ENCODE measurements around the gene OR4D10.

The OR4D10 gene

GRCh38 chr11:59520741-59521140, 47.6 kb downstream of the OR4D10 start:
- in situ Hi-C loops (cut with MboI; ENCODE audit: low sequenced_read_pairs): no loop called here

- in situ Hi-C loops (cut with MboI; ENCODE audit: low sequenced_read_pairs): no loop called here
Observed at GRCh38 chr11:59523541-59523940, 50.4 kb downstream of the OR4D10 start.

- in situ Hi-C loops (cut with MboI; ENCODE audit: low sequenced_read_pairs): no loop called here
Observed at GRCh38 chr11:59528711-59529110, 55.6 kb downstream of the OR4D10 start.
